OCI-LY3 (cell line): Measurements from ENCODE around the gene ZNF423.

Experiments used
- H2AFZ ChIP-seq: fragments of 200-600, 300-600 bp; shearing (Covaris generic); 2 replicates; pipeline ENCODE4 v1.6.0; 2014; ENCODE audit warnings: antibody characterized with exemption, low read depth, low read length
- H3K27ac ChIP-seq: fragments of 200-600, 300-600 bp; sonication (generic); 2 replicates; pipeline ENCODE4 v1.5.1; 2014; ENCODE audit warnings: mild to moderate bottlenecking, low read length, moderate library complexity, mixed read lengths
- H3K27me3 ChIP-seq: fragments of 200-600, 300-600 bp; sonication (generic); 2 replicates; pipeline ENCODE4 v1.6.1; 2014; ENCODE audit warnings: low read depth, low read length, mixed read lengths
- H3K36me3 ChIP-seq: fragments of 200-600, 300-600 bp; sonication (generic); replicated peaks from 2 replicates; pipeline ENCODE3; 2014; ENCODE audit warnings: low read depth, low read length, mixed read lengths
- H3K4me1 ChIP-seq: fragments of 300-600, 200-600 bp; sonication (generic); 2 replicates; pipeline ENCODE4 v1.6.1; 2014; ENCODE audit warnings: low read length, mixed read lengths
- H3K4me2 ChIP-seq: fragments of 200-600, 300-600 bp; sonication (generic); 2 replicates; pipeline ENCODE4 v1.6.1; 2014; ENCODE audit warnings: low read length, mixed read lengths
- H3K4me3 ChIP-seq: fragments of 300-600, 200-600 bp; sonication (generic); 2 replicates; pipeline ENCODE4 v1.5.1; 2014; ENCODE audit warnings: antibody characterized with exemption, mild to moderate bottlenecking, low read length, moderate library complexity
- H3K79me2 ChIP-seq: fragments of 300-600, 200-600 bp; shearing (Covaris generic); 2 replicates; pipeline ENCODE4 v1.6.1; 2014; ENCODE audit warnings: mild to moderate bottlenecking, low read length, mixed read lengths
- H3K9ac ChIP-seq: fragments of 300-600, 200-600 bp; shearing (Covaris generic); 2 replicates; pipeline ENCODE4 v1.6.0; 2014; ENCODE audit warnings: mild to moderate bottlenecking, low read length, moderate library complexity
- H3K9me3 ChIP-seq: fragments of 200-600, 300-600 bp; shearing (Covaris generic); 2 replicates; pipeline ENCODE4 v1.6.1; 2014; ENCODE audit warnings: low read length, mixed read lengths; ENCODE audit not compliant: insufficient read depth
- H4K20me1 ChIP-seq: fragments of 200-600, 300-600 bp; sonication (generic); 2 replicates; pipeline ENCODE4 v1.6.1; 2016; ENCODE audit warnings: low read length, mixed read lengths; ENCODE audit not compliant: insufficient read depth
- EZH2phosphoT487 ChIP-seq: fragments of 200-600 bp; shearing (Covaris generic); IDR thresholded peaks from 2 replicates; pipeline ENCODE4 v1.6.1; 2018; ENCODE audit warnings: antibody characterized with exemption, mixed run types, low read depth
- TF ChIP-seq, protein P1 (sequence below): fragments of 200-600, 300-600 bp; sonication (generic); IDR thresholded peaks from 2 replicates; pipeline ENCODE4 v1.5.1; 2014; ENCODE audit warnings: antibody characterized with exemption, low read length, low read depth

The ZNF423 gene

DNA sequence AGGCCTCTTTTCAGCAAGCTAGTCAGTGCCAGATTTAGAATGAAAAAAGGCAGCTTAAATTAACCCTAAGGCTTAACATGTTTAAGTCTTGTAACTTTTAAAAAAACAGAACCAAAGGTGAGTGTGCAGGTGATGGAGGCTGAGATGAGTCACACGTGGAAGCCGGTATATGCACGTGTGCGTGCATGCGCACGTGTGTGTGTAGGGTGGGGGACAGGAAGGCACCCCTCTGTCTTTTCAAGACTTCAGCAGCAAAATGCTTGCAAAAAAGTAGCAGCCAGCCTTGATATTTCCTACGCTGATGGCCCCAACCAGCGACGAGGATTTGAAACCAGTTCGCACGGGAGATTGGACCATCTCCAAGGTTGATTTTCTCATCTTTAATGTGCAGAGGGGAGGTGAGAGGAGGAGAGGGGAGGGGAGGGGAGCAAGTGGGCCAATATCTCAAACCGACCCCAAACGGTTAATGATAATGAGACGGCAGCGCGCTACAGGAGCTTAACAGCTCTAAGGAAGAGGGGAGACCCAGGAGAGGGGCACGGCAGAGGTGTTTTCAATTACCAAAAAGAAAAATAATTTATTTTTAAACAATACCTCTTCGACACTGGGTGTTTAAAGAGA lies 154.7 kb downstream of the ZNF423 start:
- TF ChIP-seq, protein P1, sequence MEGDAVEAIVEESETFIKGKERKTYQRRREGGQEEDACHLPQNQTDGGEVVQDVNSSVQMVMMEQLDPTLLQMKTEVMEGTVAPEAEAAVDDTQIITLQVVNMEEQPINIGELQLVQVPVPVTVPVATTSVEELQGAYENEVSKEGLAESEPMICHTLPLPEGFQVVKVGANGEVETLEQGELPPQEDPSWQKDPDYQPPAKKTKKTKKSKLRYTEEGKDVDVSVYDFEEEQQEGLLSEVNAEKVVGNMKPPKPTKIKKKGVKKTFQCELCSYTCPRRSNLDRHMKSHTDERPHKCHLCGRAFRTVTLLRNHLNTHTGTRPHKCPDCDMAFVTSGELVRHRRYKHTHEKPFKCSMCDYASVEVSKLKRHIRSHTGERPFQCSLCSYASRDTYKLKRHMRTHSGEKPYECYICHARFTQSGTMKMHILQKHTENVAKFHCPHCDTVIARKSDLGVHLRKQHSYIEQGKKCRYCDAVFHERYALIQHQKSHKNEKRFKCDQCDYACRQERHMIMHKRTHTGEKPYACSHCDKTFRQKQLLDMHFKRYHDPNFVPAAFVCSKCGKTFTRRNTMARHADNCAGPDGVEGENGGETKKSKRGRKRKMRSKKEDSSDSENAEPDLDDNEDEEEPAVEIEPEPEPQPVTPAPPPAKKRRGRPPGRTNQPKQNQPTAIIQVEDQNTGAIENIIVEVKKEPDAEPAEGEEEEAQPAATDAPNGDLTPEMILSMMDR, result no peak
- TF ChIP-seq EZH2phosphoT487, result no peak
- Histone ChIP-seq H3K27me3 (peaks cover 11% of the 10 kb centered on the region; the same call in 1 of the 2 replicates), H3K4me2 (no peak overlapping the region), H3K36me3 (no peaks in the 10 kb centered on the region), H3K4me1 (no peaks in the 10 kb centered on the region), H4K20me1 (no peaks in the 10 kb centered on the region), H3K79me2 (no peaks in the 10 kb centered on the region), H3K27ac (no peak overlapping the region), H3K4me3 (no peak overlapping the region), H2AFZ (no peak overlapping the region), H3K9ac (no peak overlapping the region), H3K9me3 (no peaks in the 10 kb centered on the region)

DNA sequence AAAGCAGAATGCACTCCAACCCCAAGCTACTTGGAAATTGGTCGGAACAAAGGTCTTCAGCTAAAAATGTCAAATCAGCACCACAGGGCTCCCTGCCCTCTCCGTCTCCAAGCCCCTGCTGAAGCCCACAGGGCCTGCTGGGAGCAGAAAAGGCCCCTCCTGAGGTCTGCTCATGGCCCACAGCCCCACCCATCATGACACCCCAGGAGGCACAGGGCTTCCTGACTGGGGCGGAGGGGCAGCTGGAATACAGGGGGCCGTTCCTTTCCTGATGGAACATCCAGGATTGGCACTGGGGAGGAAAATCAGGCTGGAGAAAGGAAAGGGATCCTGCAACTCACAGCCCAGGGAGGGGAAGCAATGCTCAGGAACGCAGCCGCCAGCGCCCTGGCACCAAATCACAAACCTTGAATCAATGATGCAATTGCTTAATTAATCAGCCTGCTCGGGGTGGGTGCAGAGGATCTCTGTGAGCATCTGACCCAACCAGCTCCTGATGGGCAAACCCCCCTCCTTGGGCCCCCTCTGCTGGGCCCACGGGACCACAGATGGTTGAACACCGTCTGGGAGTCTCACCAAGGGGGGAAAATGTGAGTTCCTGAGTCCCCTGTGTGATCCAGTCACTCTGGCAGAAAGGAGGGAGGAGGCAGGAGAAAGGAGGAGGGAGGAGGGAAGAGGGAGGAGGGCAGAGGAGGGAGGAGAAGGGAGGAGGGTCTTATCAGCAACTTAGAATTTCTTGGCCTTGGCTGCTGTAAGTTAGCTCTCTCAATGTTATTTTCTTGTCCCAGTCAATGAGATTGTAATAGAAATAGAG lies 155.5 kb downstream of the ZNF423 start:
- H3K36me3 ChIP-seq, result no peaks in the 10 kb centered on the region
- no peaks in the 10 kb centered on the region for H3K79me2 ChIP-seq
- no peak overlapping the region for H3K27ac ChIP-seq
- H3K4me1 ChIP-seq, result no peaks in the 10 kb centered on the region
- H4K20me1 ChIP-seq, result no peaks in the 10 kb centered on the region
- H3K27me3 ChIP-seq, result peaks cover 11% of the 10 kb centered on the region; the same call in 1 of the 2 replicates
- H3K9me3 ChIP-seq, result no peaks in the 10 kb centered on the region
- no peak overlapping the region for H3K4me3 ChIP-seq
- no peak overlapping the region for H2AFZ ChIP-seq
- no peak overlapping the region for H3K4me2 ChIP-seq
- H3K9ac ChIP-seq, result no peak overlapping the region
- no peak for TF ChIP-seq EZH2phosphoT487
- TF ChIP-seq, protein P1, result no peak

DNA sequence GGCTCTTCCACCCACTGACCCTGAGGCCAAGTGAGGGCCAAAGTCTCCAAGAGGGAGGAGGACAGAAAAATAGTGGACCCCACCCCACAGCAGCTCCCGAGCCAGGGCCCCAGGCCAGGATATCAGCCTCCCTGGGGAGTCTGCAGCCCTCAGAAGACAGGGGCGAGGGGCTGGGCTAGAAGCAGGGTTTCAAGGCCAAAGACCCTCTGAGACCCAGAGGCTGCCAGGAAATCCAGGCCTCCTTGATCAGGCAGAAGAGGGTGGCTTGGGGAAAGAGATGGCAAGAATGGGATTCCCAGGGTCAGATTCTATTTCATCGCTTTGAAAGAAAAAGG lies 156.1 kb downstream of the ZNF423 start:
- Histone ChIP-seq H2AFZ (no peak overlapping the region), H3K4me2 (no peak overlapping the region), H3K9me3 (no peaks in the 10 kb centered on the region), H3K79me2 (no peaks in the 10 kb centered on the region), H3K36me3 (no peaks in the 10 kb centered on the region), H3K4me1 (no peaks in the 10 kb centered on the region), H3K4me3 (no peak overlapping the region), H3K27me3 (peaks cover 11% of the 10 kb centered on the region; the same call in 1 of the 2 replicates), H4K20me1 (no peaks in the 10 kb centered on the region), H3K27ac (no peak overlapping the region), H3K9ac (no peak overlapping the region)
- TF ChIP-seq, protein P1, result no peak
- TF ChIP-seq EZH2phosphoT487, result no peak

DNA sequence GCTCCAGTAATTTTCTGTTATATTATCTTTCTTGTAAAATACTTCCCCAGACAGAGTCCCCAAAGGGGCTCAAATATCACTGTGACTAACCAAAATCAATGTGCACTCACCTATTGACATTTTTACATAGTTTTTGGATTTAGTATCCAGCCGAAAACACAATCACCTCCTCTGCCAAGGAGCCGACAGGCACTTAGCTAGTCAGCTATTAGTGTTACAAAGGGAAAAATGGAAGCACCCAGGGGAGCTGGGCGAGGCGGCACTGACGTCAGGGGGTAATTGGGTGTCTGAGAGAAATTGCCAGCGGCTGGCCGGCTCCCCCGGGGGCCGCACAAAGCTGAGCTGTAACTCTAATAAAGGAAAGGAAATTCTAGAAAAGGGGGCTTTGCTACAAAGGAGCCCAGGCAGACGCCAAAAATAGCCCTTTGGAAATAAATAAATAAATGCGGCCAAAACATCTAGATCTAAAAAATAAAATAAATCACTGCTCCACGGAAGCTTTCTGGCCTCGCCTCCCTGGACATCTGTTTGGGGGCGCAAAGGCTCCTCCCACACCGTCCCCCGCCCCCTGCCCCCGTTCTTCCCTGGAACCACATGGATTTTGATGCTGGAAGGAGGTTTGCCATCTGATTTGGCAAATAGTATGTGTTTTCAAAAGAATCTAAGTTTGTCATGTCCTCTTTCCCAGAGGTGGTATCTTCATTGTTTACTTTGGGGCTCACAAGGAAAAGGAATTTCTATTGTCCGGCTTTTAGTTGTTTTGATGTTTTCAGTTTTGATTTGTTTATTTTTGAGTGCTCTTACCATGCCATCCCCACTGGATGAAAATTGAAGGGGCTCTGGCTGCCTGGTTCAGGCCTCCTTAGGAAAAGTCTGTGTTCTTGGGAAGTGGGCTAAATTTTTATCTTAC lies 156.7 kb downstream of the ZNF423 start:
- no peak overlapping the region for H3K27ac ChIP-seq
- no peaks in the 10 kb centered on the region for H3K4me1 ChIP-seq

More for the DNA sequence above, 156.7 kb downstream of the ZNF423 start:
- Histone ChIP-seq H3K79me2 (no peaks in the 10 kb centered on the region), H3K4me3 (no peak overlapping the region), H3K36me3 (no peaks in the 10 kb centered on the region), H3K27me3 (peaks cover 16% of the 10 kb centered on the region), H3K9me3 (no peaks in the 10 kb centered on the region), H4K20me1 (no peaks in the 10 kb centered on the region), H2AFZ (no peak overlapping the region), H3K9ac (no peak overlapping the region), H3K4me2 (no peak overlapping the region)
- no peak for TF ChIP-seq EZH2phosphoT487
- TF ChIP-seq, protein P1, result no peak
